ENCODE data around the gene SMIM26.
A peak's percentile ranks its signal among the peaks of the same experiment; 100 is the strongest.
"Not testable (repeated sequence)": the region's sequence is repeated elsewhere in the genome, so short reads cannot be mapped to it uniquely, and the experiment has no call there.

Gene SMIM26

GRCh38 chr20:18566892-18567738 lies at the start of gene SMIM26:
Gene SMIM26, plus strand, starts transcription at chr20:18567432. Its CDS starts 47 bp downstream, at chr20:18567479.
- peaks cover 3% of the 10 kb centered on the region for H3K9me3 Mint-ChIP-seq
- H3K27me3 Mint-ChIP-seq: no peaks in the 10 kb centered on the region
- peak within 1 kb of the TSS; percentile 90 for H3K4me3 Mint-ChIP-seq
- H3K4me1 Mint-ChIP-seq (ENCODE audit: low read depth): peaks cover 24% of the 10 kb centered on the region
- H3K27ac Mint-ChIP-seq: peak within 1 kb of the TSS; percentile 96
- H3K36me3 Mint-ChIP-seq (ENCODE audit: low read depth): peaks cover 34% of the 10 kb centered on the region

GRCh38 chr20:18522066-18522465 lies 45.2 kb upstream of the SMIM26 start:
- not testable (repeated sequence) for H3K27me3 Mint-ChIP-seq; H3K4me1 Mint-ChIP-seq (ENCODE audit: low read depth); H3K9me3 Mint-ChIP-seq; H3K27ac Mint-ChIP-seq; H3K4me3 Mint-ChIP-seq
- peaks cover 30% of the 10 kb centered on the region for H3K36me3 Mint-ChIP-seq (ENCODE audit: low read depth)

GRCh38 chr20:18523066-18523465 lies 44.2 kb upstream of the SMIM26 start:
- H3K36me3 Mint-ChIP-seq (ENCODE audit: low read depth): peaks cover 37% of the 10 kb centered on the region
- no peaks in the 10 kb centered on the region for H3K4me1 Mint-ChIP-seq (ENCODE audit: low read depth)
- H3K27ac Mint-ChIP-seq: no peak overlapping the region
- H3K9me3 Mint-ChIP-seq: no peaks in the 10 kb centered on the region
- H3K27me3 Mint-ChIP-seq: no peaks in the 10 kb centered on the region
- no peak overlapping the region for H3K4me3 Mint-ChIP-seq

GRCh38 chr20:18524646-18525045 lies 42.6 kb upstream of the SMIM26 start:
- Mint-ChIP-seq H3K4me3 (no peak overlapping the region), H3K27ac (no peak overlapping the region), H3K36me3 (ENCODE audit: low read depth) (peaks cover 53% of the 10 kb centered on the region), H3K9me3 (no peaks in the 10 kb centered on the region), H3K27me3 (no peaks in the 10 kb centered on the region), H3K4me1 (ENCODE audit: low read depth) (no peaks in the 10 kb centered on the region)

GRCh38 chr20:18526761-18527160 lies 40.5 kb upstream of the SMIM26 start:
- not testable (repeated sequence) for H3K27ac Mint-ChIP-seq

GRCh38 chr20:18527339-18527738 lies 39.9 kb upstream of the SMIM26 start:
- H3K27me3 Mint-ChIP-seq: no peaks in the 10 kb centered on the region
- no peaks in the 10 kb centered on the region for H3K9me3 Mint-ChIP-seq
- peaks cover 73% of the 10 kb centered on the region for H3K36me3 Mint-ChIP-seq (ENCODE audit: low read depth)
- no peak overlapping the region for H3K27ac Mint-ChIP-seq
- H3K4me3 Mint-ChIP-seq: no peak overlapping the region
- no peaks in the 10 kb centered on the region for H3K4me1 Mint-ChIP-seq (ENCODE audit: low read depth)

More at GRCh38 chr20:18526761-18527160, 40.5 kb upstream of the SMIM26 start:
- peaks cover 67% of the 10 kb centered on the region for H3K36me3 Mint-ChIP-seq (ENCODE audit: low read depth)
- H3K9me3 Mint-ChIP-seq; H3K4me3 Mint-ChIP-seq; H3K27me3 Mint-ChIP-seq; H3K4me1 Mint-ChIP-seq (ENCODE audit: low read depth): not testable (repeated sequence)

- no peaks in the 10 kb centered on the region for H3K4me1 Mint-ChIP-seq (ENCODE audit: low read depth)
These were observed 39.4 kb upstream of the SMIM26 start for GRCh38 chr20:18527836-18528235.

GRCh38 chr20:18529041-18529440 lies 38.2 kb upstream of the SMIM26 start:
- no peaks in the 10 kb centered on the region for H3K9me3 Mint-ChIP-seq
- H3K27ac Mint-ChIP-seq: no peak overlapping the region
- H3K4me1 Mint-ChIP-seq (ENCODE audit: low read depth): no peaks in the 10 kb centered on the region
- H3K36me3 Mint-ChIP-seq (ENCODE audit: low read depth): peaks cover 87% of the 10 kb centered on the region
- no peak overlapping the region for H3K4me3 Mint-ChIP-seq
- H3K27me3 Mint-ChIP-seq: no peaks in the 10 kb centered on the region

More at GRCh38 chr20:18527836-18528235, 39.4 kb upstream of the SMIM26 start:
- no peaks in the 10 kb centered on the region for H3K9me3 Mint-ChIP-seq
- H3K27ac Mint-ChIP-seq: no peak overlapping the region
- no peaks in the 10 kb centered on the region for H3K27me3 Mint-ChIP-seq
- no peak overlapping the region for H3K4me3 Mint-ChIP-seq
- H3K36me3 Mint-ChIP-seq (ENCODE audit: low read depth): peaks cover 78% of the 10 kb centered on the region

GRCh38 chr20:18532626-18533025 lies 34.6 kb upstream of the SMIM26 start:
- no peaks in the 10 kb centered on the region for H3K4me1 Mint-ChIP-seq (ENCODE audit: low read depth)
- no peaks in the 10 kb centered on the region for H3K27me3 Mint-ChIP-seq
- H3K36me3 Mint-ChIP-seq (ENCODE audit: low read depth): peaks cover 87% of the 10 kb centered on the region
- no peak overlapping the region for H3K4me3 Mint-ChIP-seq
- no peaks in the 10 kb centered on the region for H3K9me3 Mint-ChIP-seq
- no peak overlapping the region for H3K27ac Mint-ChIP-seq

- no peak overlapping the region for H3K4me3 Mint-ChIP-seq
- H3K27ac Mint-ChIP-seq: no peak overlapping the region
- no peaks in the 10 kb centered on the region for H3K4me1 Mint-ChIP-seq (ENCODE audit: low read depth)
- H3K36me3 Mint-ChIP-seq (ENCODE audit: low read depth): peaks cover 84% of the 10 kb centered on the region
- no peaks in the 10 kb centered on the region for H3K9me3 Mint-ChIP-seq
- no peaks in the 10 kb centered on the region for H3K27me3 Mint-ChIP-seq
These were observed 33.7 kb upstream of the SMIM26 start for GRCh38 chr20:18533491-18533890.

GRCh38 chr20:18533978-18534644 lies 33.1 kb upstream of the SMIM26 start:
- H3K4me1 Mint-ChIP-seq (ENCODE audit: low read depth): no peaks in the 10 kb centered on the region
- H3K27me3 Mint-ChIP-seq: no peaks in the 10 kb centered on the region
- H3K27ac Mint-ChIP-seq: no peak overlapping the region
- no peaks in the 10 kb centered on the region for H3K9me3 Mint-ChIP-seq
- H3K36me3 Mint-ChIP-seq (ENCODE audit: low read depth): peaks cover 78% of the 10 kb centered on the region
- no peak overlapping the region for H3K4me3 Mint-ChIP-seq

GRCh38 chr20:18537651-18538050 lies 29.6 kb upstream of the SMIM26 start:
- Mint-ChIP-seq H3K4me1 (ENCODE audit: low read depth) (no peaks in the 10 kb centered on the region), H3K9me3 (no peaks in the 10 kb centered on the region), H3K36me3 (ENCODE audit: low read depth) (peaks cover 75% of the 10 kb centered on the region), H3K27me3 (no peaks in the 10 kb centered on the region), H3K4me3 (no peak overlapping the region), H3K27ac (no peak overlapping the region)

GRCh38 chr20:18541741-18542140 lies 25.5 kb upstream of the SMIM26 start:
- peaks cover 74% of the 10 kb centered on the region for H3K36me3 Mint-ChIP-seq (ENCODE audit: low read depth)
- H3K27ac Mint-ChIP-seq: no peak overlapping the region
- no peaks in the 10 kb centered on the region for H3K4me1 Mint-ChIP-seq (ENCODE audit: low read depth)
- no peaks in the 10 kb centered on the region for H3K27me3 Mint-ChIP-seq
- no peak overlapping the region for H3K4me3 Mint-ChIP-seq
- no peaks in the 10 kb centered on the region for H3K9me3 Mint-ChIP-seq

GRCh38 chr20:18543216-18543615 lies 24.0 kb upstream of the SMIM26 start:
- Mint-ChIP-seq H3K4me1 (ENCODE audit: low read depth) (no peaks in the 10 kb centered on the region), H3K27me3 (no peaks in the 10 kb centered on the region), H3K27ac (peak overlapping the region; percentile 1), H3K36me3 (ENCODE audit: low read depth) (peaks cover 65% of the 10 kb centered on the region), H3K9me3 (no peaks in the 10 kb centered on the region), H3K4me3 (no peak overlapping the region)

- peaks cover 69% of the 10 kb centered on the region for H3K36me3 Mint-ChIP-seq (ENCODE audit: low read depth)
- H3K4me1 Mint-ChIP-seq (ENCODE audit: low read depth): no peaks in the 10 kb centered on the region
- no peaks in the 10 kb centered on the region for H3K9me3 Mint-ChIP-seq
- H3K27ac Mint-ChIP-seq: no peak overlapping the region
- no peak overlapping the region for H3K4me3 Mint-ChIP-seq
- no peaks in the 10 kb centered on the region for H3K27me3 Mint-ChIP-seq
These were observed 23.3 kb upstream of the SMIM26 start for GRCh38 chr20:18543932-18544331.

Data from stimulated activated naive CD8-positive, alpha-beta T cell treated with anti-CD3 and anti-CD28 coated beads, Interleukin-15, Interleukin-2, amounts not matched to agents 100 ng/mL and 50 ng/mL, for 24 hours (primary cell).